Lower leg skin (tissue), 4 donors: ENCODE results near the gene ZFYVE28. TPM values are rescaled to one million over a fixed set of nuclear protein-coding genes. Genes with fewer than 3 reads are reported as not detected.

Experiments used
- DNase-seq, 2 donors: peaks; one replicate each; pipeline ENCODE4 v3.0.0-alpha.2; 2019; ENCODE audit warnings: low spot score in 2 of 2
- H3K4me3 ChIP-seq: fragments of 200-600 bp; sonication (generic); 2 replicates; pipeline ENCODE4 v1.5.1; 2017; ENCODE audit warnings: mild to moderate bottlenecking, low read depth; ENCODE audit not compliant: poor library complexity, severe bottlenecking
- CTCF ChIP-seq, 3 donors: fragments of 450-650 bp; IDR thresholded peaks; one replicate each; pipeline ENCODE4 v1.5.1; 2016; ENCODE audit warnings: antibody characterized with exemption in 3 of 3, mild to moderate bottlenecking in 3 of 3, moderate library complexity in 2 of 3
- POLR2A ChIP-seq, 2 donors: fragments of 450-650 bp; IDR thresholded peaks; one replicate each; pipeline ENCODE4 v1.6.1; 2016 to 2017; ENCODE audit warnings: antibody characterized with exemption in 2 of 2, mild to moderate bottlenecking in 1 of 2, moderate library complexity in 1 of 2
- WGBS, 2 donors: methylation state at CpG; one replicate each; pipeline ENCODE4 v1.1.5; 2018; 5-methylcytosine and 5-hydroxymethylcytosine counted together
- intact Hi-C: fragments of 100-400 bp; cut with DNase I; formaldehyde crosslinking; loops from one replicate; pipeline ENCODE4 v1.15.0; 2023; ENCODE audit warnings: low total_unique reads
- total RNA-seq, 4 donors: library from RNA; depleted of rRNA; stranded (reverse); fragments of >200 nt; gene quantifications; one replicate each; pipeline ENCODE4 v1.1.0, GENCODE V29; 2016

Gene ZFYVE28
- total RNA-seq, 4 donors from 2014 or later, result 5.0 to 12.8 (median 9.9) TPM

GRCh38 chr4:2437475-2438215 lies 19.2 kb upstream of the ZFYVE28 start:
- no peak for TF ChIP-seq POLR2A (IDR thresholded peaks at IDR 0.05)
- TF ChIP-seq CTCF (IDR thresholded peaks at IDR 0.05), result no peak
- WGBS, 2 donors, result 81 to 82% methylated on average over 25 of the region's 25 CpGs
- intact Hi-C loops, result no loop called here
- no peak overlapping the region for H3K4me3 ChIP-seq
- DNase-seq, result no peak

GRCh38 chr4:2436761-2437474 lies 18.5 kb upstream of the ZFYVE28 start:
- H3K4me3 ChIP-seq, result no peak overlapping the region

GRCh38 chr4:2436301-2436700 lies 17.9 kb upstream of the ZFYVE28 start:
- intact Hi-C loops, result no loop called here
- no peak for DNase-seq
- H3K4me3 ChIP-seq, result no peak overlapping the region
- no peak for TF ChIP-seq POLR2A (IDR thresholded peaks at IDR 0.05)
- WGBS, 2 donors, result 38 to 40% methylated on average over 10 of the region's 10 CpGs

More at GRCh38 chr4:2436761-2437474, 18.5 kb upstream of the ZFYVE28 start:
- 78 to 84% methylated on average over 22 to 27 of the region's 30 CpGs for WGBS, 2 donors
- DNase-seq, result no peak
- no peak for TF ChIP-seq POLR2A (IDR thresholded peaks at IDR 0.05)
- no peak for TF ChIP-seq CTCF (IDR thresholded peaks at IDR 0.05)
- intact Hi-C loops, result no loop called here

GRCh38 chr4:2434420-2434819 lies 16.0 kb upstream of the ZFYVE28 start:
- no peak for TF ChIP-seq CTCF (IDR thresholded peaks at IDR 0.05)
- no peak for TF ChIP-seq POLR2A (IDR thresholded peaks at IDR 0.05)
- no peak overlapping the region for H3K4me3 ChIP-seq
- 58 to 70% methylated on average over 8 to 9 of the region's 9 CpGs for WGBS, 2 donors
- intact Hi-C loops, result no loop called here
- no peak for DNase-seq

GRCh38 chr4:2433609-2434350 lies 15.3 kb upstream of the ZFYVE28 start:
- intact Hi-C loops, result no loop called here
- no peak overlapping the region for H3K4me3 ChIP-seq
- DNase-seq, result no peak
- 77% methylated on average over 29 of the region's 29 CpGs for WGBS, 2 donors
- no peak for TF ChIP-seq CTCF (IDR thresholded peaks at IDR 0.05)
- TF ChIP-seq POLR2A (IDR thresholded peaks at IDR 0.05), result no peak

GRCh38 chr4:2432991-2433530 lies 14.6 kb upstream of the ZFYVE28 start:
- no peak for DNase-seq
- 74 to 78% methylated on average over 18 of the region's 20 CpGs for WGBS, 2 donors
- no peak for TF ChIP-seq CTCF (IDR thresholded peaks at IDR 0.05)
- TF ChIP-seq POLR2A (IDR thresholded peaks at IDR 0.05), result no peak
- no peak overlapping the region for H3K4me3 ChIP-seq
- intact Hi-C loops, result no loop called here
